Measurements from ENCODE around the gene CACNA1G.

Gene CACNA1G

GRCh38 chr17:50520483-50520882 is 40.0 kb upstream of the CACNA1G start:
- Histone ChIP-seq H3K4me2 (ENCODE audit: low read length) (no peak overlapping the region), H3K9me2 (replicated peaks; ENCODE audit: control insufficient read depth, low read length) (no peaks in the 10 kb centered on the region), H3K36me3 (ENCODE audit: control insufficient read depth, low read length) (no peaks in the 10 kb centered on the region), H3K4me3 (ENCODE audit: low read length) (no peak overlapping the region), H3K27me3 (ENCODE audit: control insufficient read depth, low read length) (no peaks in the 10 kb centered on the region), H3F3A (ENCODE audit: control insufficient read depth, insufficient read depth) (no peaks in the 10 kb centered on the region), H4K20me1 (ENCODE audit: control insufficient read depth, insufficient read depth, low read depth, low read length) (no peaks in the 10 kb centered on the region), H3K4me1 (ENCODE audit: control insufficient read depth, low read length) (peaks cover 4% of the 10 kb centered on the region), H3K27ac (ENCODE audit: low read depth, low read length) (no peak overlapping the region), H3K9me3 (ENCODE audit: control insufficient read depth, insufficient read depth, low read length) (no peaks in the 10 kb centered on the region), H3K79me2 (ENCODE audit: control insufficient read depth, low read length) (no peaks in the 10 kb centered on the region)
- TF ChIP-seq CTCF (IDR thresholded peaks at IDR 0.05; ENCODE audit: low read depth, low read length, poor library complexity, severe bottlenecking) (no peak), EZH2phosphoT487 (IDR thresholded peaks at IDR 0.05; ENCODE audit: borderline replicate concordance, low read length) (no peak)

GRCh38 chr17:50521514-50521913 is 39.0 kb upstream of the CACNA1G start:
- H3K4me1 ChIP-seq (ENCODE audit: control insufficient read depth, low read length): no peaks in the 10 kb centered on the region
- H3K4me3 ChIP-seq (ENCODE audit: low read length): no peak overlapping the region
- H3K27me3 ChIP-seq (ENCODE audit: control insufficient read depth, low read length): no peaks in the 10 kb centered on the region
- H4K20me1 ChIP-seq (ENCODE audit: control insufficient read depth, insufficient read depth, low read depth, low read length): no peaks in the 10 kb centered on the region
- no peak overlapping the region for H3K27ac ChIP-seq (ENCODE audit: low read depth, low read length)
- no peaks in the 10 kb centered on the region for H3F3A ChIP-seq (ENCODE audit: control insufficient read depth, insufficient read depth)
- H3K9me2 ChIP-seq (replicated peaks; ENCODE audit: control insufficient read depth, low read length): no peaks in the 10 kb centered on the region
- no peaks in the 10 kb centered on the region for H3K9me3 ChIP-seq (ENCODE audit: control insufficient read depth, insufficient read depth, low read length)
- H3K79me2 ChIP-seq (ENCODE audit: control insufficient read depth, low read length): no peaks in the 10 kb centered on the region
- no peaks in the 10 kb centered on the region for H3K36me3 ChIP-seq (ENCODE audit: control insufficient read depth, low read length)
- TF ChIP-seq CTCF (IDR thresholded peaks at IDR 0.05; ENCODE audit: low read depth, low read length, poor library complexity, severe bottlenecking): no peak
- TF ChIP-seq EZH2phosphoT487 (IDR thresholded peaks at IDR 0.05; ENCODE audit: borderline replicate concordance, low read length): no peak
- H3K4me2 ChIP-seq (ENCODE audit: low read length): no peak overlapping the region

- no peaks in the 10 kb centered on the region for H3F3A ChIP-seq (ENCODE audit: control insufficient read depth, insufficient read depth)
- H4K20me1 ChIP-seq (ENCODE audit: control insufficient read depth, insufficient read depth, low read depth, low read length): no peaks in the 10 kb centered on the region
- H3K27ac ChIP-seq (ENCODE audit: low read depth, low read length): no peak overlapping the region
- H3K36me3 ChIP-seq (ENCODE audit: control insufficient read depth, low read length): no peaks in the 10 kb centered on the region
- H3K9me3 ChIP-seq (ENCODE audit: control insufficient read depth, insufficient read depth, low read length): no peaks in the 10 kb centered on the region
- H3K4me2 ChIP-seq (ENCODE audit: low read length): no peak overlapping the region
- no peak for TF ChIP-seq EZH2phosphoT487 (IDR thresholded peaks at IDR 0.05; ENCODE audit: borderline replicate concordance, low read length)
- no peak for TF ChIP-seq CTCF (IDR thresholded peaks at IDR 0.05; ENCODE audit: low read depth, low read length, poor library complexity, severe bottlenecking)
- H3K79me2 ChIP-seq (ENCODE audit: control insufficient read depth, low read length): no peaks in the 10 kb centered on the region
- H3K4me1 ChIP-seq (ENCODE audit: control insufficient read depth, low read length): no peaks in the 10 kb centered on the region
- no peaks in the 10 kb centered on the region for H3K27me3 ChIP-seq (ENCODE audit: control insufficient read depth, low read length)
- H3K9me2 ChIP-seq (replicated peaks; ENCODE audit: control insufficient read depth, low read length): no peaks in the 10 kb centered on the region
- no peak overlapping the region for H3K4me3 ChIP-seq (ENCODE audit: low read length)
Observed at GRCh38 chr17:50522766-50523165, 37.7 kb upstream of the CACNA1G start.

- TF ChIP-seq EZH2phosphoT487 (IDR thresholded peaks at IDR 0.05; ENCODE audit: borderline replicate concordance, low read length) (no peak), CTCF (IDR thresholded peaks at IDR 0.05; ENCODE audit: low read depth, low read length, poor library complexity, severe bottlenecking) (no peak)
Observed at GRCh38 chr17:50523208-50523607, 37.3 kb upstream of the CACNA1G start.

More at GRCh38 chr17:50523208-50523607, 37.3 kb upstream of the CACNA1G start:
- Histone ChIP-seq H3K27me3 (ENCODE audit: control insufficient read depth, low read length) (no peaks in the 10 kb centered on the region), H3K27ac (ENCODE audit: low read depth, low read length) (no peak overlapping the region), H3K36me3 (ENCODE audit: control insufficient read depth, low read length) (no peaks in the 10 kb centered on the region), H4K20me1 (ENCODE audit: control insufficient read depth, insufficient read depth, low read depth, low read length) (no peaks in the 10 kb centered on the region), H3K4me1 (ENCODE audit: control insufficient read depth, low read length) (no peaks in the 10 kb centered on the region), H3K79me2 (ENCODE audit: control insufficient read depth, low read length) (no peaks in the 10 kb centered on the region), H3K9me3 (ENCODE audit: control insufficient read depth, insufficient read depth, low read length) (no peaks in the 10 kb centered on the region), H3K4me2 (ENCODE audit: low read length) (no peak overlapping the region), H3F3A (ENCODE audit: control insufficient read depth, insufficient read depth) (no peaks in the 10 kb centered on the region), H3K4me3 (ENCODE audit: low read length) (no peak overlapping the region), H3K9me2 (replicated peaks; ENCODE audit: control insufficient read depth, low read length) (no peaks in the 10 kb centered on the region)
